K562 (cell line): ENCODE data around the gene PBX1.

Source experiments
- CBFB ChIP-seq: sonication (generic); formaldehyde crosslinking; IDR thresholded peaks from 2 replicates; pipeline ENCODE4 v1.4.0; 2020; ENCODE audit warnings: mild to moderate bottlenecking, missing genetic modification reagents
- CHD2 ChIP-seq: IDR thresholded peaks from 2 replicates; pipeline ENCODE4 v1.6.1; 2011; ENCODE audit warnings: low read depth, low read length
- CREB3 ChIP-seq: fragments of 450-650 bp; conservative IDR thresholded peaks from 2 replicates; pipeline ENCODE4 v1.6.1; 2016; ENCODE audit warnings: missing genetic modification characterization, low read depth, mild to moderate bottlenecking, missing compliant biosample characterization, moderate library complexity
- ELF4 ChIP-seq: fragments of 450-650 bp; formaldehyde crosslinking; IDR thresholded peaks from 2 replicates; pipeline ENCODE4 v1.4.0; 2022; ENCODE audit warnings: missing genetic modification characterization
- EZH2 ChIP-seq: IDR thresholded peaks from 2 replicates; pipeline ENCODE4 v1.6.1; 2012; ENCODE audit warnings: low read depth, mild to moderate bottlenecking, inconsistent platforms, low read length, borderline replicate concordance
- MYC ChIP-seq, 2 experiments: fragments of 250-450 bp in 1 of 2; sonication (Bioruptor Pico) in 1 of 2; IDR thresholded peaks; 2 replicates each; pipeline versions ENCODE4 v1.5.1 to v1.6.1; 2012 to 2021; ENCODE audit warnings: low read depth in 2 of 2, borderline replicate concordance in 1 of 2, improper control_type of control experiment in 1 of 2, low read length in 1 of 2, mild to moderate bottlenecking in 1 of 2, moderate library complexity in 1 of 2
- POLR2A ChIP-seq: fragments of 450-650 bp; conservative IDR thresholded peaks from 2 replicates; pipeline ENCODE4 v1.6.1; 2016
- ZC3H4 ChIP-seq: sonication (generic); formaldehyde crosslinking; IDR thresholded peaks from 2 replicates; pipeline ENCODE4 v1.9.0; 2021; ENCODE audit warnings: missing genetic modification reagents, borderline replicate concordance
- ZSCAN29 ChIP-seq: fragments of 450-650 bp; IDR thresholded peaks from 2 replicates; pipeline ENCODE4 v1.6.1; 2017

DNA sequence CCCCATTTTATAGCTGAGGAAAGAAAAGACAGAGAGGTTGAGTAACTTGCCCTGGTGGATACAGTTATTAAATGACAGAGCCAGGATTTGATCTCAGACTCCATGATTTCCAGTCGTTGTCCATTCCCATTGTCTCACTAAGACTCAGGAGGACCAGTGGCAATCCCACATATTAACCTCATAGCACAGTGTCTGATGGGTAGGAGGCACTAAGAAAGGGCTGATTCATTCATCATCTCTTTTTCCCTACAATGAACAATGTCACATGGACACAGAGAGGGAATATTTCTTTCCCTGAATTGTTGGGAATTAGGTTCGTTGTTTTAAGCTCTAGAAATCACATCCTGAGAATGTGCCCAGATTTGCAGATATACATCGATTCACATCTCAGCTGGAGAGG lies 99.9 kb downstream of the PBX1 start:
- TF ChIP-seq ZSCAN29 (no peak), EZH2 (no peak), ZC3H4 (CRISPR knock-in tag) (no peak), ELF4 (no peak), CHD2 (no peak), POLR2A (no peak), MYC (IDR thresholded peaks at IDR 0.05; ENCODE audit: low read depth, low read length) (no peak), MYC (CRISPR knock-in tag; IDR thresholded peaks at IDR 0.05; ENCODE audit: borderline replicate concordance, low read depth) (no peak), CBFB (CRISPR knock-in tag) (no peak), CREB3 (tag) (no peak)
